Transverse colon (tissue), 4 donors: ENCODE data around the gene RAD23A.
A peak's percentile ranks its signal among the peaks of the same experiment; 100 is the strongest.

ENCODE experiments used
- CTCF ChIP-seq, 5 experiments: fragments of 200-600 bp in 3 of 5; fragments of 450-650 bp in 2 of 5; sonication (generic) in 3 of 5; IDR thresholded peaks; 1 replicate in 2 of 5; 2 replicates in 3 of 5; pipeline ENCODE4 v1.5.1; 2016 to 2017; ENCODE audit warnings: antibody characterized with exemption in 5 of 5, inconsistent platforms in 3 of 5, mild to moderate bottlenecking in 2 of 5, moderate library complexity in 1 of 5
- POLR2AphosphoS5 ChIP-seq, 3 donors: sonication (generic); formaldehyde crosslinking; IDR thresholded peaks; one replicate each; pipeline ENCODE4 v1.6.1; 2016; ENCODE audit warnings: antibody characterized with exemption in 3 of 3

- TF ChIP-seq CTCF (IDR thresholded peaks at IDR 0.05) (no peak), POLR2AphosphoS5 (IDR thresholded peaks at IDR 0.05) (peak; percentile 12 to 56 (median 42))
These were observed 32.6 kb upstream of the RAD23A start for GRCh38 chr19:12913011-12913561.
